ENCODE measurements around the gene SARS1. TPM values are rescaled to one million over a fixed set of nuclear protein-coding genes. Genes with fewer than 3 reads are reported as not detected.

The SARS1 gene
- total RNA-seq, 1 donor from 2014 or later, result 188 TPM

Other genes starting within 250 kb of the SARS1 start
- 10.3 and 10.9 TPM in 2 replicates for gene WDR47, start 171.8 kb upstream of the SARS1 start, total RNA-seq
- 18.5 and 21.2 TPM in 2 replicates for gene TAF13, start 137.9 kb upstream of the SARS1 start, total RNA-seq
- 45.0 and 48.2 TPM in 2 replicates for gene TMEM167B, start 123.2 kb upstream of the SARS1 start, total RNA-seq
- gene ELAPOR1, start 99.8 kb upstream of the SARS1 start, total RNA-seq, result 0.27 and 0.38 TPM in 2 replicates
- 0.81 and 1.1 TPM in 2 replicates for gene CELSR2, start 35.6 kb downstream of the SARS1 start, total RNA-seq
- 0.69 TPM in 1 of 2 replicates, not detected in the other for gene PSRC1, start 69.2 kb downstream of the SARS1 start, total RNA-seq
- gene MYBPHL, start 93.1 kb downstream of the SARS1 start, total RNA-seq, result not detected in 2 replicates
- gene SORT1, start 184.0 kb downstream of the SARS1 start, total RNA-seq, result 0.20 and 0.37 TPM in 2 replicates
- 105 and 125 TPM in 2 replicates for gene PSMA5, start 212.5 kb downstream of the SARS1 start, total RNA-seq